Neural progenitor cell (in vitro differentiated cells): ENCODE data around the gene URI1.

Experiments used
- CTCF ChIP-seq: fragments of 200-600 bp; sonication (generic); IDR thresholded peaks from 2 replicates; pipeline ENCODE4 v1.5.1; 2017; ENCODE audit warnings: antibody characterized with exemption, mild to moderate bottlenecking
- EZH2 ChIP-seq: fragments of 200-600 bp; sonication (generic); IDR thresholded peaks from 2 replicates; pipeline ENCODE4 v1.6.1; 2017; ENCODE audit warnings: antibody characterized with exemption, mild to moderate bottlenecking, moderate library complexity

GRCh38 chr19:29942404-29943261, 594 bp downstream of the URI1 start:
- peak; percentile 11 for TF ChIP-seq CTCF
- no peak for TF ChIP-seq EZH2
